K562 (cell line): ENCODE results near the gene DAGLA. TPM values are rescaled to one million over a fixed set of nuclear protein-coding genes. Genes with fewer than 3 reads are reported as not detected.

Experiments used
- ATF2 ChIP-seq: sonication (generic); formaldehyde crosslinking; IDR thresholded peaks from 2 replicates; pipeline ENCODE4 v1.8.1; 2022; ENCODE audit warnings: missing genetic modification reagents
- CC2D1A ChIP-seq: fragments of 450-650 bp; IDR thresholded peaks from 2 replicates; pipeline ENCODE4 v1.6.1; 2017; ENCODE audit warnings: mild to moderate bottlenecking
- CEBPG ChIP-seq, 3 experiments: fragments of 200-800 bp in 1 of 3; sonication (Bioruptor generic) in 1 of 3; sonication (generic) in 1 of 3; formaldehyde crosslinking in 1 of 3; IDR thresholded peaks in 2 of 3; conservative IDR thresholded peaks in 1 of 3; 2 replicates each; pipeline versions ENCODE4 v1.6.1 to v1.8.0; 2016 to 2022; ENCODE audit warnings: missing compliant biosample characterization in 2 of 3, missing genetic modification characterization in 2 of 3, mild to moderate bottlenecking in 1 of 3, missing genetic modification reagents in 1 of 3
- CHCHD3 ChIP-seq: fragments of 250-450 bp; sonication (Bioruptor Pico); IDR thresholded peaks from 2 replicates; pipeline ENCODE4 v2.1.2; 2022; ENCODE audit warnings: mild to moderate bottlenecking
- DLX4 ChIP-seq: fragments of 250-450 bp; sonication (Bioruptor Pico); IDR thresholded peaks from 2 replicates; pipeline ENCODE4 v1.6.1; 2021; ENCODE audit warnings: mild to moderate bottlenecking
- GMEB1 ChIP-seq: fragments of 250-450 bp; sonication (Bioruptor Pico); IDR thresholded peaks from 2 replicates; pipeline ENCODE4 v1.4.0; 2020; ENCODE audit warnings: mild to moderate bottlenecking
- GTF2A2 ChIP-seq: IDR thresholded peaks from 2 replicates; pipeline ENCODE4 v1.6.1; 2016; ENCODE audit warnings: mild to moderate bottlenecking, missing genetic modification characterization, missing compliant biosample characterization
- KLF1 ChIP-seq: fragments of 450-650 bp; IDR thresholded peaks from 2 replicates; pipeline ENCODE4 v1.6.1; 2016; ENCODE audit warnings: missing genetic modification characterization, missing compliant biosample characterization
- LARP7 ChIP-seq: fragments of 450-650 bp; IDR thresholded peaks from 2 replicates; pipeline ENCODE4 v1.6.1; 2016
- MECOM ChIP-seq: fragments of 250-450 bp; sonication (Bioruptor Pico); IDR thresholded peaks from 2 replicates; pipeline ENCODE4 v1.8.0; 2022; ENCODE audit warnings: inconsistent platforms
- NFIC ChIP-seq: fragments of 450-650 bp; IDR thresholded peaks from 2 replicates; pipeline ENCODE4 v1.6.1; 2017; ENCODE audit warnings: mild to moderate bottlenecking, inconsistent platforms
- PPARD ChIP-seq: fragments of 250-450 bp; sonication (Bioruptor Pico); IDR thresholded peaks from 2 replicates; pipeline ENCODE4 v1.8.0; 2022; ENCODE audit warnings: inconsistent platforms, mild to moderate bottlenecking, moderate library complexity
- PTTG1 ChIP-seq: fragments of 450-650 bp; IDR thresholded peaks from 2 replicates; pipeline ENCODE4 v1.6.1; 2016; ENCODE audit warnings: low read depth, mild to moderate bottlenecking, missing genetic modification characterization, missing compliant biosample characterization
- SIN3B ChIP-seq: fragments of 450-650 bp; IDR thresholded peaks from 2 replicates; pipeline ENCODE4 v1.6.1; 2017; ENCODE audit warnings: low read depth, mild to moderate bottlenecking, moderate library complexity
- SIRT6 ChIP-seq: IDR thresholded peaks from one replicate; pipeline ENCODE4 v1.6.1; 2012; ENCODE audit warnings: low read depth, mild to moderate bottlenecking, control low read depth, inconsistent platforms, low read length, moderate library complexity
- SMC3 ChIP-seq: conservative IDR thresholded peaks from 2 replicates; pipeline ENCODE4 v1.6.1; 2011; ENCODE audit warnings: low read depth, low read length, improper control_type of control experiment; ENCODE audit not compliant: insufficient read depth
- SP1 ChIP-seq: sonication (generic); formaldehyde crosslinking; IDR thresholded peaks from 2 replicates; pipeline ENCODE4 v1.8.1; 2022; ENCODE audit warnings: mild to moderate bottlenecking, missing genetic modification reagents
- TSC22D4 ChIP-seq: fragments of 450-650 bp; IDR thresholded peaks from 2 replicates; pipeline ENCODE4 v1.6.1; 2016; ENCODE audit warnings: missing genetic modification characterization, missing biosample characterization, control low read depth
- ZBTB2 ChIP-seq: fragments of 450-650 bp; IDR thresholded peaks from 2 replicates; pipeline ENCODE4 v1.6.1; 2016; ENCODE audit warnings: antibody characterized with exemption
- ZNF277 ChIP-seq: fragments of 250-450 bp; sonication (Bioruptor Pico); IDR thresholded peaks from 2 replicates; pipeline ENCODE4 v1.8.0; 2022; ENCODE audit warnings: inconsistent platforms, mild to moderate bottlenecking, moderate library complexity, borderline replicate concordance
- ZNF583 ChIP-seq: fragments of 250-450 bp; sonication (Bioruptor Pico); IDR thresholded peaks from 2 replicates; pipeline ENCODE4 v1.4.0; 2020
- ZNF717 ChIP-seq: fragments of 250-450 bp; sonication (Bioruptor Pico); IDR thresholded peaks from 2 replicates; pipeline ENCODE4 v1.5.0; 2021
- polyA plus RNA-seq, 8 experiments: library from polyadenylated mRNA; depleted of rRNA in 4 of 8; stranded (reverse) in 5 of 8; unstranded in 3 of 8; fragments of >200 nt; fragmentation: Nextera tagmentation in 2 of 8; fragmentation: Illumina TruSeq in 1 of 8; extraction: Ambion mirVana in 2 of 8; extraction: Trizol in 1 of 8; gene quantifications; 2 replicates each; pipeline versions ENCODE4 v1.2.1 to v1.2.3, GENCODE V29; 2011 to 2014; ENCODE audit warnings: inconsistent platforms in 1 of 8, missing spikeins in 1 of 8
- total RNA-seq, 7 experiments: library from RNA; depleted of rRNA in 6 of 7; stranded (reverse); fragments of >200 nt in 6 of 7; fragmentation: Illumina TruSeq in 2 of 7; extraction: Trizol in 2 of 7; gene quantifications; 2 replicates each; pipeline versions ENCODE4 v1.2.1 to v1.2.3, GENCODE V29; 2011 to 2021; ENCODE audit warnings: low replicate concordance in 1 of 7

DAGLA gene
- total and polyA plus RNA-seq, 9 of the 15 experiments (the other 6 are each of a cell fraction or from before 2014, with no cell fraction given), result 0.03 to 0.16 (median 0.04) TPM; not detected in 4

- TF ChIP-seq SMC3, result peak; percentile 89
- TF ChIP-seq GMEB1 (CRISPR knock-in tag), result no peak
- TF ChIP-seq NFIC, result peak; percentile 59; the same call in 1 of the 2 replicates
- TF ChIP-seq CEBPG (CRISPR knock-in tag; IDR thresholded peaks at IDR 0.05), result no peak
- no peak for TF ChIP-seq CEBPG (tag; conservative IDR thresholded peaks at IDR 0.05 in 1 of 2, IDR thresholded peaks at IDR 0.05 in 1 of 2)
- no peak for TF ChIP-seq SIRT6
- no peak for TF ChIP-seq LARP7
- TF ChIP-seq ZNF277 (CRISPR knock-in tag), result no peak
- no peak for TF ChIP-seq CHCHD3 (CRISPR knock-in tag)
- peak; percentile 68; the same call in 1 of the 2 replicates for TF ChIP-seq CC2D1A
- TF ChIP-seq TSC22D4, result no peak
- no peak for TF ChIP-seq ZBTB2
- TF ChIP-seq PPARD (CRISPR knock-in tag), result no peak
- no peak for TF ChIP-seq MECOM (CRISPR knock-in tag)
- no peak for TF ChIP-seq ATF2 (CRISPR knock-in tag)
- no peak for TF ChIP-seq ZNF583 (CRISPR knock-in tag)
- no peak for TF ChIP-seq DLX4 (CRISPR knock-in tag)
- TF ChIP-seq ZNF717, result no peak
- no peak for TF ChIP-seq PTTG1 (tag)
- no peak for TF ChIP-seq KLF1 (tag)
- TF ChIP-seq SIN3B, result peak; percentile 31; the same call in 1 of the 2 replicates
- TF ChIP-seq SP1 (CRISPR knock-in tag), result peak; percentile 73
- TF ChIP-seq GTF2A2, result no peak
Observed at GRCh38 chr11:61747192-61747966, 67.2 kb downstream of the DAGLA start (continued).
